ENCODE results near the gene C6orf163.

Gene C6orf163

DNA sequence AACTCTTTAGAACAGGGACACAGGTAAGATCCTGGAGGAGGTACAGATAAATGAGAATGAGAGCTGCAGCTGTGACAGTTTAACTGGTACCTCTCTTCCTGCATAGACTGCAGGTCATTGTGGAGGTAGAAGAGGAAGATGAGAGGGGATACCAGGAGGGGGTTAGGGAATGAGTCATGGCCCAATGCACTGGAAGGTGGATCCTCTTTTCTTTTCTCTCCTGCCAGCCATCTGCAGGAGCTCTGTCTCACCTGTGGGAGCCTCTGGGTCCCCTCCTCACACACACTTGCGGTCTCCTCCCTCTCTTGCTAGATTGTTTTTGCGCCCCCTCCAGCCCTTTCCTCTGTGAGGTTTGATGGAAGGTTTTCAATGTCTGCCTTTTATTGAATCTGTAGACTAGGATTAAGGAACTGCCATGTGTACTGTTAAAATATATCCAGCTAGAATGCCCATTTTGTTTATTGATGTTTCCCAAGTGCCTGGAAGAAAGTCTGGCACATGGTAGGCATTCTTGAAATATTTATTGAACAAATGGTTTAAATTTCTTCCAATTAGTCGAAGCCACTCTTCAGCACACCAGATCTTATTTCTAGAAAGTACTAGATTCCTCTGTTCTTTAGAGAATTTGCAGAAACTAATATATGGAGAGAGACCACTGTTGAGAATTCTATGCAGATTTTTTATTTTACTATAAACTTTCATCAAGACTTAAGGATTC is 13.0 kb downstream of the C6orf163 start:
- no peak for DNase-seq (ENCODE audit: low read depth in 3 of 3)

DNA sequence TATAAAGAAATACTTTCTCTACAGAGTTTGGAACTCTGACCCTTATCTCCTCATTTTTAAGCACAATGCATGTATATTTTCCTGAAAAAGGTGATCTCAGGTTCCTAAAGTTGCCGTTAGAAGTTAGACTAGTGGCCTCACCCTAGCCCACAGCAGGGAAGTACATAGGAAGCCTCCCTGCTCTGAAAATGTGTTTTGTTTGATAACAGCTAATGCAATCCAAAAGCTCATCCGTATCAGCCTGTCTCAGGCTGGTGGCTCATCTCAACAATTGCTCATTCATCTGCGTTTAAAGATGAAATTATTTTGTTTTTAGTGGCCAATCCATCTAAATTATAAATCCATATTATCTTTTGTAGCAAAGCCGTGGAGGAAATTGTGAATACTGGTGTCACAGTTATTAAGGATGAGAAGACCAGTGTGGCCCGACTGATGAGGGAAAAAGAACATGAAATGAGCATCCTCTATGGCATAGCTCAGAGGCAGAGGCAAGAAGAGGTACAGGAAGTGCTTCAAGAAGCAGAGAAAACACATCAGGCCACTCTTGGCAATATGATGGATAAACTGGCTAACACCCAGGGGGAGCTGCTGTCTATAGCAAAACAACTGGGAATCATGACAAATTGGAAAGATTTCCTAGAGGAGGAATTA is 20.1 kb downstream of the C6orf163 start:
- DNase-seq (ENCODE audit: low read depth in 3 of 3), result no peak

DNA sequence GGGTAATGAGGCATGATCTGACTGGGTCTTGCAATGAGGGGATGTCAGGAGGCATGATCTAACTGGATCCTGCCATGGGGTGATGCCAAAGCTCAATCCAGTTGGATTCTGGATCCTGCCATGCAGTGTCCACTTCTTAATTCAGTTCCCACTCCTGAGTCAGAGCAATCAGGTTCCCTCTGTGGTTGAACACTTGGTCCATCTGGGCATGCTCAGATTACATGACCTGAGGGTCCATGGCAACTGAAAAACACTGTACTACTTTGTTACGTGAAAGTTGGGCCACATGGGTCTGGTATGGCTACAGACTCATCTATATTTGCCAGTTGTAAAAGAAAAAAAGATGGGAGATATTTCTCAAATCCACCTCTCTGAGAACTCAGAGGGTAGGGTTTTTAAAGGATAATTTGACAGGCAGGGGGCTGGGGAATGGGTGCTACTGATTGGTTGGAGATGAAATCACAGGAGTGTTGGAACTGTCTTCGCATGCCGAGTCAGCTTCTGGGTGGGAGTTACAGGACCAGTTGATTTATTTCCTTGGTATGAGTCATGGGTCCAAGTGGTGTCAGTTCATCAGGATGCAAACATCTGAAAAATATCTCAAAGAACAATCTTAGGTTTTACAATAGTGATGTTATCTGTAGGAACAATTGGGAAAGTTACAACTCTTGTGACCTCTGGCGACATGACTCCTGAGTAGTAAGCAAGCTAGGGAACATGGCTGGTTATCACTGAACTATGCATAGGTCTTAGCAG is 21.6 kb downstream of the C6orf163 start:
- no peak for DNase-seq (ENCODE audit: low read depth in 3 of 3)

DNA sequence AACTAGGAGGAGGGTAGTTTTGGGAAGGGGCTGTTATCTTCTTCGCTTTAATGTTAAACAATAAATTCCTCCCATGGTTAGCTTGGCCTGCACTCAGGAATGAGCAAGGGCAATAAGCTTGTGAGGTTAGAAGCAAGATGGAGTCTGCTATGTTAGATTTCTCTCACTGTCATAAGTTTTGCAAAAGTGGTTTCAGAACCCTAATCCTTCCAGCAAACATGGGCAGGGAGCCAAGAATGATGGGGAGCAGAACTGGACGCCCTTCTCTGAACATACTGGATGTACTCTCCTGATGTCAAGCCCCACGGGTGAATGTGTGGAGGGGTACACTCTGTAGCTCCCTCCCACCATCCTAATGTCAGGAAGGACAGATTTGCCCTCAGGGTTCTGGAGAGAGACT is 22.3 kb downstream of the C6orf163 start:
- DNase-seq (ENCODE audit: low read depth in 3 of 3), result no peak

DNA sequence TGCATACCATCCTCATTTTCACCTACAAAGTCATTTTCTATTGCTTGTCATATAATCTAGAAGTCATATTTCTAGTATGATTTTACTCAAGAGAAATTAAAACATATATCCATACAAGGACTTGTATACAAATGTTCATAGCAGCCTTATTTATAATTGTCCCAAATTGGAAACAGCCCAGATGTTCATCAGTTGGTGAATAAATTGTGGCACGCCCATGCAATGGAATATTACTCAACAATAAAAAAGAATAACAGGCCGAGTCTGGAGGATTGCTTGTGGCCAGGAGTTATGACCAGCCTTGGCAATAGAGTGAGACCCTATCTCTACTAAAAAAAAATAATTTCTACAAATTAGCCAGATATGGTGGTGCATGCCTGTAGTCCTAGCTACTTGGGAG is 28.8 kb downstream of the C6orf163 start:
- no peak for DNase-seq (ENCODE audit: low read depth in 3 of 3)

GRCh38 chr6:87375315-87375714 is 30.7 kb downstream of the C6orf163 start:
- DNase-seq (ENCODE audit: low read depth in 3 of 3), result no peak

GRCh38 chr6:87376643-87377042 is 32.0 kb downstream of the C6orf163 start:
- DNase-seq (ENCODE audit: low read depth in 3 of 3), result no peak

- no peak for DNase-seq (ENCODE audit: low read depth in 3 of 3)
These were observed 34.3 kb downstream of the C6orf163 start for GRCh38 chr6:87378947-87379346.

DNA sequence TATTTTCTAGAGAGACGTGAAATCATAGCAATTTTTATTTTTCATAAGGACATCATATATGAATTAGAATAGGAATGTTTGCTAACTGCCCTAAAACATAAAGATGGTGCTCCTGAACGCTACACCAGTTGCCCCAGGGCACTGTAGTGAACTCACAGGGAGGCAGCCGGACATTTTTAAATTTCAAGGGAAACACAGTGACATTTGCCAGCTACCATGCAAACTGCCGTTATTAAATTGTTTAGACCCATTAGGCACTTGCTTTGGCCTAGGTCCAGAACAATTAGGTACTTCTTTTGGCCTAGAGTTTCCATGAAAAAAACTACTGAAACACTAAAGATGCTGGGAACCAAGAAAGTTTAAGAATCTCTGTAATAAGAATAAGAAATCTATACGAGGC is 38.2 kb downstream of the C6orf163 start:
- DNase-seq (ENCODE audit: low read depth in 3 of 3), result no peak

- DNase-seq (ENCODE audit: low read depth in 3 of 3), result no peak
These were observed 39.4 kb downstream of the C6orf163 start for GRCh38 chr6:87384038-87384437.

DNA sequence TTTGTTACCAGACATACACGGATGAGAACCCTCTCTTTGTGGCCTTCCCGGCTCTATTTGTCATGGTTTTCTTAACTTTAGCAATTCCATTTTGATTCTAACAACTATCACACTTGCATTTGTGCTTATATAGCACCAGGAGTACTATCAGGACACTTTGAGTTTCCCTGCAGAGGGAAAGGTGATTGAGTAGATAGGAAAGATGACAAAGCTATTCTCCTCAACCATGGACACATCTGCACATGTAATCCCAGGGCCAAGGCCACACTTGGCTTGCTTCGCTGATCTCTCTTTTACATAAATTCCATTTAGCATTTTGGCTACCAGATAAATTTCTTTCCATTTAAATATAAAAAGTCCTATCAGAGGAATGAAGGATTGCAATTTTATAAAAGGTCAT is 39.8 kb downstream of the C6orf163 start:
- DNase-seq (ENCODE audit: low read depth in 3 of 3), result no peak

GRCh38 chr6:87391334-87391733 is 46.7 kb downstream of the C6orf163 start:
- DNase-seq (ENCODE audit: low read depth in 3 of 3), result no peak

DNA sequence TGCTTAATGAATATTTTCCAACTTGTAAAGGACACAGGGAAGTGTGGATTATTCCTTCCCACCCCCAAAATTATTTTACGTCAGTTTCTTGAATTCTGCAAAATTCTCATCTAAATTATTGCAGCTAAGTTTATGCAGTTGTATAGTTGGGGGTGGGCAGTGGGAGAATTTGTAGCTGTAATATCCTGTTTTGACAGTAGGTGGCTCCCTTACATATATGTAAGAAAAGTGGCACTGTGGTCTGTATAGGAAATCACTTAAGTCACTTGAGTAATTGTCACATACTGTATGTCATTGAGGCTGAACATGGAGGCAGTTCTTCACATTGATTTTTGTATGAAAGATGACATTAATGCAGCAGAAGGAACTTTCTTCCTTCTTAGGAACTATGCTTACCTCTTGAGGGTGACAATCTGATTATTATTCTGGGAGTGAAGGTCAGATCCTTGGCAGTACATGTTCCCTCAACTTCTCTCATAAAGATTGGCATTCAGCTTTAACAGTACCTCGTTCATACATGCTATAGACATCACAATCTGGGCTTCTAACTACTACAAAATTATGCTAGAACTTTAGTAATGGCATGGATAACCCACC is 48.5 kb downstream of the C6orf163 start:
- peak in 1 of 3 donors; percentile 15 for DNase-seq (ENCODE audit: low read depth in 3 of 3)

GRCh38 chr6:87395431-87395830 is 50.8 kb downstream of the C6orf163 start:
- no peak for DNase-seq (ENCODE audit: low read depth in 3 of 3)

DNA sequence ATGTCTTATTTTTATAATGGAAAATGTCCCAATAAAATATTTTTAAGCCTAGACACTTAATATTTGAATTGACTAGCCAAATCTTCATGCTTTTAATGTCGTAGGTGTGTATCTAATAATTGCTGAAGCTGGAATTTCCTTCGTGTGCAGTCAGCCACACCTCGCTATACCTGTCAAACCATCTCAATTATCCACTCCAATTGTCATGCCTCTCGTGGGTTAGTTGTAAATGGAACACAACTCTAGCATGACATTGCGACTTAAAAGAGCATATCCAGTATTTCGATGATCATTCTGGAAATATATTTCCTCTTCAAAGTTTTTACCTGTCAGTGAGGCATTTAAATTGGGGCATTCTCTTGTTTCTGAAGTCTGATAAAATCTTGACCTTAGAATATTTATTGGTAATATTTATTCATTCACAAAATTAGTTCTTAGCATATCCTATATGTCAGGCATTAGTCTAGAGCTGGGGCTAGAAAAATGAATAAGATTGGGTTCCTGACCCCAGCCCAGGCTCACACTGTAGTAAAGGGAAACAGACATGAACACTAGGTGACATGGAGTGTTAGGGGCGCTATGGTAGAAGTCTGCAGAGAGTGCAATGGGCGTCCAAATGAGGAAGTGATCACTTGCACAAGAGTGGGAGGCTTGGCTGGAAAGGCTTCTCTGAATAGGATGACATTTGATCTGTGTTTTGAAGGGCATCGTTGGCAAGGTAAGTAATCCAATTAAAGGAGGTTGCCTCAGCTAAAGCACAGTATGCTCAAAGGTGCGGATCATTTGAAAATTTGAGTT is 52.2 kb downstream of the C6orf163 start:
- no peak for DNase-seq (ENCODE audit: low read depth in 3 of 3)

- DNase-seq (ENCODE audit: low read depth in 3 of 3), result no peak
These were observed 53.0 kb downstream of the C6orf163 start for GRCh38 chr6:87397656-87398055.

- DNase-seq (ENCODE audit: low read depth in 3 of 3), result no peak
These were observed 57.2 kb downstream of the C6orf163 start for GRCh38 chr6:87401832-87402231.

- DNase-seq (ENCODE audit: low read depth in 3 of 3), result no peak
These were observed 62.9 kb downstream of the C6orf163 start for GRCh38 chr6:87407561-87407900.

DNA sequence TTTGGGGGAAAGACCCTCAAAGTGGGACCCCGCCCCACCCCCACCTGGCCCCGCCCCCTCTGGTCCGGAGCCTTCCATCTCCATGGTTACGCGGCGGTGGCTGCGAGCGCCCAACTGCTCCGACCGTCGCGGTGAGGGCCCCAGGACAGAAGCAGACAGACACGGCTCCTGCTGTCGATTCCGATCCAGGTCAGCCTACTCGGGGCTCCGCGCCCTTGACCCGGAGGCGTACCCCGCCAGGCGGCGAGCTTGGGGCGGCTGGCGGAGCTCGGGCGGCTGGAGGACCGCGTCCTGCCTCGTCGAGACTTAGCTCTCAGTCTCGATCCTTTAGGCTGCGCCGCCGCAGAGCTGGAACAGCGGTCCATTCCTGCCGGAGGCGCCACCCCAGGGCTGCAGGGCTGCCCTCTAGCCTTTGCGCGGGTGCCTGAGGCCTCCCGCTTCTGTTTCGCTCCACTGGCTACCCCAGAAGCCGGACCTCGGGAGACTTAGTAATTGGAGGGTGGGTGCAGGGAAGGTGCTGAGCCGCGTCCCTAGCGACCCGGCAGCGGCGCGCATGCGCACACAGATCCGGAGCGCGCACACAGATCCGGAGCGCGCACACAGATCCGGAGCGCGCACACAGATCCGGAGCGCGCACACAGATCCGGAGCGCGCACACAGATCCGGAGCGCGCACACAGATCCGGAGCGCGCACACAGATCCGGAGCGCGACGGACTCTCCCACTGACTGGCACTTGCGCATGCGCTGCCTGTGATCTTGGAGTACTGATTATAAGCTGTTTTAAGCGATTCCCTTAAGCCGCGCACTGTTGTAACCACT is 63.5 kb downstream of the C6orf163 start, which contains the start of gene CFAP206:
Gene CFAP206, plus strand, starts transcription at position 72 of the 820 bp plus-strand sequence. CDS start 1,868 bp downstream, outside the sequence.
- DNase-seq (ENCODE audit: low read depth in 3 of 3), result peak; percentile 60 to 64 (median 61)

DNA sequence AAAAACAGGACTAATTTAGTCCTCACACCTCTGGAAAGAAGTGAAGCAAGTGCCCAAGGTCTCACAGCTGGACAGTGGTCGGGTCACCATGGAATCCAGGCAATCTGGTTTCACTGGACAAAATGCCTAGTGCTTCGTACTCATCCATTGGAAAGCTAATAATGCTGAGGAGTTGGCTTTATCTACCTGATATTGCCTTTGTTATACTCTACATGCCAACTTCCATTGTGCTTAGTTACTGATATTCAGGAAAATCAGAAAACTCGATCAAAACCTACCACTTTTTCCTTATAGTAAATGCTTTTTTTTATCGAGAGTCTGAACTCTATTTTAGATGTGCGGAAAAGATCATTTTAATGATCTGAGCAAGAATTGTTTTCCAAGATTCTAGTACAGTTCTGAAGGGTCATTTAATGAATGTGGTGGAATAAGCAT is 64.1 kb downstream of the C6orf163 start:
- DNase-seq (ENCODE audit: low read depth in 3 of 3), result no peak
